Measurements from ENCODE around the gene RIMS1.

The RIMS1 gene

DNA sequence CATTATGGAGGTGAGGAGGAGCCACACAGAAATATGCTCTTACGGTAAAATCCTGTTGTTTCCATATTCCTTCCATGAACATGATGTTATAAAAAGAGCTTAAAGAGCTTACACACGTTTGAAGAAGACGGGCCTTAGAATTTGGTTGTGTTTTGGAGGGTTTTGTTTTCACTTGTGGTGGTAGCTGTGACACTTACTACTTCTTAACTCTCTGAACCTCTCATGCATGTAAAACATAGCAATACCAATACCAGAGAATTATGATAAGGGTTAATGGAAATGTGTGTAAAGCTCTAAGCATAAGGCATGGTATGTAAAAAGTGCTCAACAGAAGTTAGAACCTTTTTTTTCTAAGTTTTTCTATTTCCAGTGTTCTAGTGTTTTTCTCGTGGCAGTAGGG, 479.4 kb downstream of the RIMS1 start:
- DNase-seq: no peak

DNA sequence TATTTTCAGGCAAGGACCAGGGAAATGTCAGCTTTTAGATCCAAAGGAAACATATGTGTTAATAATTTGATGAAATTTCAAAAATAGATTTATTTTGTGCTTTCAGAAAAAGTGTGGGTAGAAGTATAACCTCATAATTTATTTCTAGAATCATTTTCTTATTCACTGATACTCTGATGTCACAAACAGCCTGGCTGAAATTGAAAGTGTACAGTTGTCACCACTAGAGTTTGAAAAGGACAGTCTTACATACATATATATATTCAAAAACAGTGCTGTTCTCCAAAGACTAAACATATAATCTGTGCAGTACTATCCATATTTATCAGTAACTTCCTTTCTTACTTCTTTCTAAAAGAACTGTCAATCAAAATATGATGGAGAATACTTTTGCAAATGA, 481.1 kb downstream of the RIMS1 start:
- no peak for DNase-seq

DNA sequence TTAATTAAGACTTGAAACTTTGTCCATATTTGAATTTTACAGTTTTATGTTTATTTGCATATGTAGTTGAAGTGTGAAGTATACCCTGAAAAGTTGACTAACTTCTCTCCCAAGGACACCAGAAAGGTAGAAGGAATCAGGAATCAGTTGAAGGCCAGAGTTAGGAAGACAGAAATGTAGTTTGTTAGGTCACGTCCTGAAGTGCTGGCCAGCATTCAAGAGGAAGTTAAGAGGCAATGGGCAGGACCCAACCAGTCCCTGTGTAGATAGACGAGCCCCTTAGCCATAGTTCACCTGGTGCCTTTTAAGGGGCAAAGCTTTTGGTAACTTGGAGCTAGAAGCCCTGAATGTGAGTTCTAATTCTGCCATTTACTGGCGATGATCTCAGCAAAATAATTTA, 485.1 kb downstream of the RIMS1 start:
- DNase-seq: no peak

- no peak for DNase-seq
These were observed 487.8 kb downstream of the RIMS1 start for GRCh38 chr6:72374172-72374571.

- DNase-seq: peak; percentile 40
These were observed 488.5 kb downstream of the RIMS1 start for GRCh38 chr6:72374857-72375256.

- no peak for DNase-seq
These were observed 490.4 kb downstream of the RIMS1 start for GRCh38 chr6:72376736-72377135.

DNA sequence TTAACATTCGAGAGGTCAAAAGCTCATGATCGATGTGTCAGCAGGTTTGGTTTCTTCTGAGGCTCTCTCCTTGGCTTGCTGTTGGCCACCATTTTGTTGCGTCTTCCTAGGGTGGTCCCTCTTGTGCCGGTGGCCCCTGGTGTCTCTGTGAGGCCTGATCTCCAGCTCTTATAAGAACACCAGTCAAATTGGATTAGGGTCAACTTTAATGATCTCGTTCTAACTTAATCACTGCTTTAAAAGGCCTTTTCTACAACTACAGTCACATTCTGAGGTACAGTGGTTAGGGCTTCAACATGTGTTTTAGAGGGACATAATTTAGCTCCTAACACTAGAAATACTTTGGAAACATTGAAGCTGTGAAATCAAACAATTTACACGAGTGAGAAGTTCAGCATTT, 494.7 kb downstream of the RIMS1 start:
- DNase-seq: no peak

DNA sequence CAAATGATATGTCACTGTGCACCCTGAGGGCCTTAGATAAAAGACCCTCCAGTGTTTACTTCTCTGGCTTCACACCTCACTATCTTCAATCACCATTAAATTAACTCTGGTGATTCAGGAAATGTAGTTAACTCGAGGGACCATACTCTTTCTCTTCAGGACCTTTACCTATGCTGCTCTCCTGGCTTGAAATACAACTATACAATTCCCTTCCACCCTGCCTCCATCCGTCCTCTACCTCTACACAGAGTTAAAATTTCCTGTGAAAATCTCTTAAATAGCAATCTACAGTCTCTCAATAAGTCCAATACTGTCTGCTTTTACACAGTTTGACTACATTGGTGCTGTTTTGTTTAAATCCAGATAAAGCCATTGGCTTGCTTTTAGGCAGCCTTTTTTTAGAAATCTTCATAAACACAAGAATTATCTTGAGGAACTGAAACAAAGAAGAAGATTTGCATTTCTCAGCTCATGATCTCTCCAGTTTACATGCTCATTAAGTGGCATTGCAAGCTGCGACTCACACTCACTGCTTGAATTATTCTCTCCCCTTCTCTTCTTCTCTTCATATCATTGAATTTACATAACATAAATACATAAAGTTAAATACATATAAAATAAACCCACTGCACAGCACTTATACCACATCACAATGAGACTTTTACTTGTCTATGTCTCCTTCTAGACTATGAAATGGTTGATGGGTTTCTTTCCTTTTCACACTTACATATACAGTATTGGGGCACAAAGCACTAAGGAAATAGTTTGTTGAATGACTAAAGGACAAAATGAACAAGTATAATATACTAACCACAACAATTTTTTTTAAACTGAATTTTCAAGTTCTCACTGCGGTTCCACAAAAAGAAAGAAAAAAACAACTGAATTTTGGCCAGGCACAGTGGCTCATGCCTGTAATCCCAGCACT, 496.5 kb downstream of the RIMS1 start:
- DNase-seq: no peak

DNA sequence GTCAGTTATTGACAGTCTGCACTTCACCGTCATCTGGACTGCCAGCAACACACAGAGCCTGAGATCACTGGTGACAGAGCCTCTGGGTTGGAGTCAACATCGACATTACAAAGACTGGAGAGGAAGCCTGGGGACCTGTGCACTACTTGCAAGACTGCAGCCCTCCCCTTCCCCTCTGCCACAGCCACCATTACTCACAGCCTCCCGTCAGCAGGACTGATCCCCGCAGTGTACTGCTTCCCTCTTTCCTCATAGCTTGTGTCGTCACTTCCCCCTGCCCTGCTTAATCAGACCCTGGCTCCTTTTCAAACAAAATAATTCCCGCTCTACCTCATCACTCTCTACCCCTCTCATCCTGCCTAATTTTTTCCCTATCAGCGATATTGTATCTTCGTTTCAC, 500.0 kb downstream of the RIMS1 start:
- DNase-seq: no peak

- no peak for DNase-seq
These were observed 503.3 kb downstream of the RIMS1 start for GRCh38 chr6:72389698-72390097.

DNA sequence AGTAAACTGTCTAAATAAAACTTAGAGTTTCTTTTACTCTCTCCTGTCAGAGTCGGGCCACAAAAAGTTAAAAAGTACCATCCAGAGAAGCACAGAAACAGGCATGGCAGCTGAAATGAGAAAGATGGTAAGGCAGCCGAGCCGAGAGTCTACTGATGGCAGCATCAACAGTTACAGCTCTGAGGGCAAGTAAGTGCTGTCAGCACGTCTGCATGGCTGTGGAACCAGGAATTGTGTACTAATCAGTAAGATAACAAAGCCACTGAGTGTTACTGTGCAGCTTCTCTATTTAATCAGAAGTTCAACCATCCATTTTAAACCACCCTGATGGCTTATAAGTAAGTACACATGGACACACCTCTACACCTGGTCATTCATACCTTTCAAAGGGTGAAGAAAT, 504.2 kb downstream of the RIMS1 start:
- DNase-seq: no peak

- DNase-seq: no peak
These were observed 515.5 kb downstream of the RIMS1 start for GRCh38 chr6:72401865-72402264.

- no peak for DNase-seq
These were observed 517.1 kb downstream of the RIMS1 start for GRCh38 chr6:72403413-72403812.

DNA sequence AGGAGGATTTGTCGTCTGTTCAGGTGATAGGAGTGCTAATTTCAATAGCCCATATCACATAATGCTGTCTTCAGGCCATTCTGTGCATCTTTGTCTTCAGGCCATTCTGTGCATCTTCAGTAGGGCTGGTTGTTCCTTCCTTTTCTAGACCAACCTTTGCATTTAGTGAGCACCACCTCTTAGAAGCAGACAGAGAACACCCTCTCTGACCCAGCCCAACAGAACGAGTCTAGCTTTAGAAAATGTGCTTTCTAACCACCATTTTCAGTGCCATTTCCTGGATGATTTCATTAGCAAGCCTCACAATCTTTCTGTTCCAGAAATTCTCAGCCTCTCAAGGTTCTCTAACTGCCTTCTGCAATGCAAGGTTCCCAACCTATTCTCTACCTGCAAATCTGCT, 520.2 kb downstream of the RIMS1 start:
- no peak for DNase-seq

DNA sequence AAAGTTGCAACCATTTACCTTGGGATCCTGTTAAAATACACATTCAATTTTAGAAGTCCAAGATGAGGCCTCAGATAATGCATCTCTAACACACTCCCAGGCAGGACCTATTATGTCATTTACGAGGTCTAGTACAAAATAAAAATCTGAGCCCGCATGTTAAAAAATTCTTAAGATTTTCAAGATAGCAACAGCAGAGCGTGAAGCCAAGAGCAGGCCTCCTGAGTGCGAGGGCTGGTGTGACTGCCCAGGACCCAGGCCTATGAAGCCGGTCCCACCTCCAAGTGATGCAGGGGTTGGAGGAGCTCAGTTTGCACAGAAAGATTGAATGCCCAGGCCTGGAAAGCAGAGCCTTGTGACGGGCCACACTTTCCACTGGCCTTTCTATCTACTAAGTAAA, 524.4 kb downstream of the RIMS1 start:
- no peak for DNase-seq

DNA sequence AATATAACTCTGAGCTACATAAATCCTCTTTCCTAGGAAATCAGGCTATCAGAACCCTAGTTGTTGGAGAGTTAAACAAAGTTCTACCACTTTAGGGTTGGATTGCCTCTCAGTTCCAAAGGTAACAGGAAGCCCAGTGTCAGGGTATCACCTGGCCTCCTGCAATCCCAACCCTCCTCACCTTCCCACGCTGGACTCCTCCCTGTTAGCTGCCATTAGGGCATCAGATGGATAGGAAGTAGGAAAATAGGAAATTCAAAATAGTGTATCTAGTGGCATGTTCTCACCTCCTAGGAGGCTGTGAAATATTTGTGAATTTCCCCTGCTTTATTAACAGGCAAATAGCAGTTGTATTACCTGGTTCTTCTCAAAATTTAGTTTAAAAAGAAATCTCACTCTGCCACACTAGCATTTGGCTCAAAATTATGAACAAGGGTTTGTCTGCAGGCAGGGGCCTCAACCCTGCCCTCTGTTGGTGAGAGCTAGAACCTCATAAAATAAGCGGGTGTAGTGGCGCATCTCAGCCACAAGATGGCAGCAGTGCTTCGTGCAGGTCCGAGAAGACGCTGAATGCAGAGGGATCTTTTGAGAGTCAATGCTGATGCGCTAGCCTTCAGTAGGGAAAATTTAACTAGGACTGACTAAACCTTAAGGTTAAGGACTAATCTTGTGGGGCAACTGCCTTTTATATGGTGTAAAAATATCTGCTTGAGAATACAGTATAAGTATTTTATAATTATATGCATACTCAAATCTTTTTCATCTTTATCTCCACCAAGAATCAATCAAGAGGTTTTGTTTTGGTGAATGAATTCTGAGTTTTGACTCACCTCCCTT, 525.7 kb downstream of the RIMS1 start:
- peak; percentile 46 for DNase-seq

DNA sequence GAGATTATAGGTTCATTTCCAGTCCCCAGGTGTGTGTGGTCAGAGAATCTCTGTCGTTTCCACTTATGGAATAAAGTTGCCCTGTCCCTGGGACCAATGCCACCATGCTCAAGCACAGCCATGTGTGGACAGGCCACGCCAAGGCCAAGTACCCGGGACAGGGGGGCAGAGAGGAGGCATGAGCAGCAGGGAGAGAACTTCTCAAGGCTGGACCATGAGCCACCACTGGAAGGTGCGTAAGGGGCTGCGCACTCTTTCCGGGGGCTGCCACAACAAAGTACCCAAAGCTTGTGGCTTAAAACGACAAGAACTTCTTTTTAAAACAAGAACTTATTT, 526.3 kb downstream of the RIMS1 start:
- no peak for DNase-seq

DNA sequence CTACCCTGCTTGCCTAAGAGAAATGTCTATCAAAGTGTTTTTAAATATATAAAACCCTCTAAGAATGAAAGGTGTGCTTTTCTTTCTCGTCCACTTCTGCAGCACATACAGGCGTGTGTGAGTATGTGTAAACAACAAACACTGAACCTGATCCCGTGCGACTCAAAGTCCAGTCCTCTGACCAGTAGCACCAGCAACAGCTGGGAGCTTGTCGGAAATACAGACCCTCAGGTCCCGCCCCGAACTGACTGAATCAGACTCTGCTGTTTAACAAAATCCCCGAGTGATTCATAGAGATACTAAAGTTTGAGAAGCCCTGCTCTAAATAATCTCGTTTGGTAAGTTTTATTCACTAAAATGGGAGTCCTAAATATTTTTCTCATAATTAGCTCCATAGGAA, 527.5 kb downstream of the RIMS1 start:
- no peak for DNase-seq

DNA sequence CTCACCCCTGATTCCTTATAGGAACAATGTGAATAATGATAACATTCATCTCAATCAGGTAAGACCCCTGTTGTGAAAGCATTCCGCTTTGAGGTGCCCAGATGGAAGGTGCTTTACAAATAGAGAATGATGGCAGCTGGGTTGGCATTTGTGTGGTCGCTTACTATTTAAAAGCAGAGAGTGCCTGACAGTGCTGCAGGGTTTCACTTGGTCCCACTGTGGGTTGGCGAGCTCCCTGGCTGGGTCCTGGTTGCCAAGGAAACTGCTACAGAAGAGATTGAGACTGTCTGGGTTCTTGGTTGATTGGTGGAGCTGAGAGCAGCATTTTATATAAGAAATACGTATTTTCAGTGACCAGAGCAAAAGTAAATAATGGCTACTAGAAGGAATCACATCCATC, 528.3 kb downstream of the RIMS1 start:
- DNase-seq: no peak

- DNase-seq: no peak
These were observed 530.6 kb downstream of the RIMS1 start for GRCh38 chr6:72416744-72417465.

DNA sequence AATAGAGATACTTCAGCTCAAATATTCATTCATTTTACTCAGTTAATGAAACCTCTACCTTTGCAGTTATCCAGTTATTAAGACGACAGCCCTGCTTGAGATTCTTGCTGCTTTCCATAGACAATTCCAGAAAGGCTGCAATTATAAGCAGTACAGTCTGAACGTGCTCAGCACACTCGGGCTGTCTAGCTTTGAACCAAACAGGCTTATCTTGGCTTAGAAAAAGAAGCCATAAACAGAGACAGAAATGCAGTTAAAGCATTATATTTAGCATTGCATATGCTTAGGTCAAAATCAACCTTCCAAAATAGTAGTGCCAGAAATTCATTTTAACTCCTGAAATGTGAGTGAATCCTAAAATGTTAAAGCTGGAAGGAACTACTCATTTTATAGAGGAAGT, 531.4 kb downstream of the RIMS1 start:
- DNase-seq: no peak

DNA sequence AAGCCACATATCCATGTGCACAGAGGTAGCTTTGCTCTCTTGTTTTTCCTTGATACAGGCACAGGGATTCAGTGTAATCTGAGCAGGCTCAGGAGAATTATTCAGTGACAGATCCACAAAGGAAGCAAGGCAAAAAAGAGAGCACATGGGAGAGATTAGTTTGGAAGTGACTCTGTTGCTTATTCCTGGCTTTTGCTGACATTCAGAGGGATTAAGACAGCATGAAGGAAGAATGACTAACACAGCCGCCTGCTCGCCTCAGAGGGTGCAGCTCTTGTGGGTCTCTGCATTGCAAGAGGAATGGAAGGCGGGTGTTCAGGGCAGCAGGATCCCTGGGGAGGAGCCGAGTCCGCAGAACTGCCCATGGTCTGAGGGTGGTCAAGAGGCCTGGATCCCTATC, 532.1 kb downstream of the RIMS1 start:
- DNase-seq: no peak

- DNase-seq: no peak
These were observed 533.6 kb downstream of the RIMS1 start for GRCh38 chr6:72419966-72420365.

GRCh38 chr6:72420409-72420808, 534.1 kb downstream of the RIMS1 start:
- no peak for DNase-seq

Measured in SHP77 treated with DMSO at 0.1 percent for 48 hours (cell line).